Spleen (tissue), 11 donors: ENCODE data around the gene CARD10. TPM values are rescaled to one million over a fixed set of nuclear protein-coding genes. Genes with fewer than 3 reads are reported as not detected.

Experiments
- DNase-seq: peaks from one replicate; pipeline ENCODE4 v3.0.0-alpha.2; 2020
- H3K27ac ChIP-seq, 8 donors: fragments of 200-600 bp; sonication (generic) in 7 of 8; 1 replicate in 4 of 8; 2 replicates in 4 of 8; pipeline versions ENCODE4 v1.5.0 to v1.8.0; 2016 to 2021; ENCODE audit warnings: inconsistent platforms in 4 of 8, mild to moderate bottlenecking in 4 of 8, moderate library complexity in 1 of 8
- H3K27me3 ChIP-seq, 7 donors: fragments of 200-600 bp; sonication (generic) in 6 of 7; replicated peaks in 1 of 7; 1 replicate in 4 of 7; 2 replicates in 3 of 7; pipeline versions ENCODE4 v1.5.0 to v1.8.0; 2016 to 2021; ENCODE audit warnings: inconsistent platforms in 3 of 7, mild to moderate bottlenecking in 1 of 7
- H3K36me3 ChIP-seq, 6 donors: fragments of 200-600 bp; sonication (generic) in 5 of 6; 1 replicate in 4 of 6; 2 replicates in 2 of 6; pipeline versions ENCODE4 v1.5.0 to v1.8.0; 2016 to 2021; ENCODE audit warnings: inconsistent platforms in 2 of 6
- H3K4me1 ChIP-seq, 6 donors: fragments of 200-600 bp; sonication (generic) in 5 of 6; 1 replicate in 3 of 6; 2 replicates in 3 of 6; pipeline versions ENCODE4 v1.5.0 to v1.8.0; 2016 to 2021; ENCODE audit warnings: inconsistent platforms in 3 of 6
- H3K4me3 ChIP-seq, 8 donors: fragments of 200-600 bp; sonication (generic) in 7 of 8; 1 replicate in 4 of 8; 2 replicates in 4 of 8; pipeline versions ENCODE4 v1.5.0 to v1.8.0; 2016 to 2021; ENCODE audit warnings: inconsistent platforms in 4 of 8, mild to moderate bottlenecking in 4 of 8, moderate library complexity in 2 of 8
- H3K9me3 ChIP-seq, 8 donors: fragments of 200-600 bp; sonication (generic) in 7 of 8; 1 replicate in 4 of 8; 2 replicates in 4 of 8; pipeline versions ENCODE4 v1.5.0 to v1.8.0; 2016 to 2021; ENCODE audit warnings: inconsistent platforms in 4 of 8
- POLR2A ChIP-seq, 3 donors: fragments of 450-650 bp; IDR thresholded peaks; one replicate each; pipeline ENCODE4 v1.5.1; 2017; ENCODE audit warnings: antibody characterized with exemption in 3 of 3, mild to moderate bottlenecking in 1 of 3
- POLR2AphosphoS5 ChIP-seq, 3 donors: sonication (generic); formaldehyde crosslinking; IDR thresholded peaks; one replicate each; pipeline ENCODE4 v1.5.1; 2017; ENCODE audit warnings: antibody characterized with exemption in 3 of 3
- WGBS, 5 donors: extraction: QIAGEN DNeasy Blood & Tissue Kit in 3 of 5; methylation state at CpG; one replicate each; pipeline versions ENCODE4 v1.1.5 to v1.1.7; 2013 to 2018; 5-methylcytosine and 5-hydroxymethylcytosine counted together
- intact Hi-C: fragments of 100-400 bp; cut with DNase I; formaldehyde crosslinking; loops from one replicate; pipeline ENCODE4 v1.15.0; 2023; ENCODE audit warnings: low total_unique reads
- polyA plus RNA-seq, 3 donors: library from polyadenylated mRNA; stranded (reverse); fragments of 200-250 nt; gene quantifications; one replicate each; pipeline ENCODE4 v1.2.1, GENCODE V29; 2013
- total RNA-seq, 7 donors: library from RNA; depleted of rRNA in 3 of 7; stranded (reverse); fragments of >200 nt in 3 of 7; fragmentation: NEBNext Ultra II Directional in 4 of 7; extraction: Animal tissue kit (Norgen Biotek cat#: 25700) in 4 of 7; gene quantifications; one replicate each; pipeline versions ENCODE4 v1.1.0 to v1.2.1, GENCODE V29; 2016 to 2021
- TF ChIP-seq, protein P1 (sequence below), 11 experiments: fragments of 200-600 bp in 7 of 11; fragments of 450-650 bp in 4 of 11; sonication (generic) in 4 of 11; IDR thresholded peaks in 8 of 11; conservative IDR thresholded peaks in 3 of 11; 1 replicate in 7 of 11; 2 replicates in 4 of 11; pipeline versions ENCODE4 v1.4.0 to v1.8.0; 2016 to 2021; ENCODE audit warnings: antibody characterized with exemption in 11 of 11, inconsistent platforms in 4 of 11, mild to moderate bottlenecking in 1 of 11
- donor health status: healthy with polysubstance abuse.
- donor health status: DM: no; HTN: no; CAD: no; lungs with moderate emphysema.
- donor health status: DM: no; HTN: no; CAD: no.
- donor health status: Bipolar disorder and iron deficiency.
- donor health status: healthy.
- donor health status: DM: no; HTN: no; CAD: no.
- donor health status: DM: yes; HTN: yes; CAD: no.

CARD10 gene
- total and polyA plus RNA-seq, 10 donors: 2.5 to 12.5 (median 9.5) TPM

DNA sequence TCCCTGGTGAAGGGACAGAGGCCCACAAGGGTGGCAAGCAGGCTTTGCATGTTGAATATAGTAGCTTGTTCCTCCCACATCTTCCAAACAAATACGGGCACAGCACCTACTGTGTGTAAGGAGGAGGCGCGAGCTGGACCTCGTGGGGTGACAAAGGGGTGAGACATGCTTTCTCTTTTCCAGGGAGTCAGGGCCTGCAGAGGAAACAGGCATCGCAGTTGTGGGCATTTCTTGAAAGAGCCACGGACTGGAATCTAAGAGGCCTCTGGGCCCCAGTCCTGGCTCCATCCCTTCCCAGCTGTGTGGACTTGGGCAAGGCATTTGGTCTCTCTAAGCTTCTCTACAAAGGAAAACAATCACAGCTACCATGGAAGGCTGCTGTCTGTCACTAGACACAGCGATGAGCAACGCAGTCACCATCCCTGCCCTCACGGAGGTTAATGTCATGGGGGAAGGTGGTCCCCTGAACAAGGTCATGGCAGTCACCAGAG, 28.1 kb upstream of the CARD10 start:
- no peak for DNase-seq
- WGBS, 5 donors: 75 to 79% (median 76%) methylated on average over 9 of the region's 9 CpGs
- peak overlapping the region; percentile 15 to 90 (median 80) for H3K27ac ChIP-seq
- H3K4me1 ChIP-seq: peaks cover 19 to 70% (median 39%) of the 10 kb centered on the region in 6 donors
- peaks cover 0 to 47% (median 0%) of the 10 kb centered on the region in 7 donors for H3K27me3 ChIP-seq
- no peaks in the 10 kb centered on the region for H3K36me3 ChIP-seq
- TF ChIP-seq POLR2AphosphoS5 (IDR thresholded peaks at IDR 0.05): no peak
- TF ChIP-seq POLR2A (IDR thresholded peaks at IDR 0.05): no peak
- TF ChIP-seq, protein P1, sequence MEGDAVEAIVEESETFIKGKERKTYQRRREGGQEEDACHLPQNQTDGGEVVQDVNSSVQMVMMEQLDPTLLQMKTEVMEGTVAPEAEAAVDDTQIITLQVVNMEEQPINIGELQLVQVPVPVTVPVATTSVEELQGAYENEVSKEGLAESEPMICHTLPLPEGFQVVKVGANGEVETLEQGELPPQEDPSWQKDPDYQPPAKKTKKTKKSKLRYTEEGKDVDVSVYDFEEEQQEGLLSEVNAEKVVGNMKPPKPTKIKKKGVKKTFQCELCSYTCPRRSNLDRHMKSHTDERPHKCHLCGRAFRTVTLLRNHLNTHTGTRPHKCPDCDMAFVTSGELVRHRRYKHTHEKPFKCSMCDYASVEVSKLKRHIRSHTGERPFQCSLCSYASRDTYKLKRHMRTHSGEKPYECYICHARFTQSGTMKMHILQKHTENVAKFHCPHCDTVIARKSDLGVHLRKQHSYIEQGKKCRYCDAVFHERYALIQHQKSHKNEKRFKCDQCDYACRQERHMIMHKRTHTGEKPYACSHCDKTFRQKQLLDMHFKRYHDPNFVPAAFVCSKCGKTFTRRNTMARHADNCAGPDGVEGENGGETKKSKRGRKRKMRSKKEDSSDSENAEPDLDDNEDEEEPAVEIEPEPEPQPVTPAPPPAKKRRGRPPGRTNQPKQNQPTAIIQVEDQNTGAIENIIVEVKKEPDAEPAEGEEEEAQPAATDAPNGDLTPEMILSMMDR (IDR thresholded peaks at IDR 0.05 in 8 of 11, conservative IDR thresholded peaks at IDR 0.05 in 3 of 11): no peak
- no peak overlapping the region for H3K4me3 ChIP-seq
- intact Hi-C loops: no loop called here
- no peaks in the 10 kb centered on the region for H3K9me3 ChIP-seq

DNA sequence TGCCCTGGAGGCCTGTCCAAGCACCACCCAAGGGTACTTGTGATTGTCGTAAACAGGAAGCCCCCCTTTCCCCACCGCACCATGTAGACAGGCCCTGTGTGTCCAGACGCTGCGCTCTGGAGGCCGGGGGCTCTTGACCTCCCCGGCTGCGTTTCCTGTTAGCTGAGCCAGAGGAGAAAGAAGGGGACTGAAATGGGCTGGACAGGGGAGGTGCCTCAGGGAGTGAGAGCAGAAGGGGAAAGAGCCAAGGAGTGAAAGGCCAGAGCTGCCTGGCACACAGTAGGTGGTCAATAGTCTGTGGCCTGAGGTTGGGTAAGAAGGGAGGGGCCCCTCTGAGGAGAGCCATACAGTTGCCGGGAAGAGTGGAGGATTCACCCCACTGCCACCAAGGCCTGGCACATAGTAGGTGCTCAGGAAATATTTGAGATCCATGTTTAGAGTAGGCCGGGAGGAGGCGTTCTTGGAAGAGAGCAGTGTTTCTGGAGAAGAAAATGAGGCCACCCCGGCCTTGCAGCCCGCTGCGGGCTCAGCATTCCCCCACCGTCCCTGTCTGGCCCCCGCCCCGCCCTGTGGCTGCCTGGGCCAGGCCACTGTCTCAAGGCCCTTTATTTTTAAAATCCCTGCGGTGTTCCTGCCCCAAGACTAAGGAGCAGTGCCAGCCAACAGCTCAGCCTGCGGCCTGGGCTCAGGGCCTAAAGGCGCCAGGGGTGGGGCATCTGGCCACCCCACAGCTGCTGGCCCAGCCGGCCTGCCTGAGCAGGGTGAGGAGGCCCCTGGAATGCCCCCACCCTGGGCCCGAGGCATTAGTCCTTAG, 27.4 kb upstream of the CARD10 start:
- TF ChIP-seq, protein P1 (IDR thresholded peaks at IDR 0.05 in 8 of 11, conservative IDR thresholded peaks at IDR 0.05 in 3 of 11): no peak
- TF ChIP-seq POLR2A (IDR thresholded peaks at IDR 0.05): no peak
- peak in 2 of 3 donors; percentile 56 to 80 for TF ChIP-seq POLR2AphosphoS5 (IDR thresholded peaks at IDR 0.05)
- DNase-seq: no peak
- no peaks in the 10 kb centered on the region for H3K9me3 ChIP-seq
- H3K4me3 ChIP-seq: peak overlapping the region in 1 of 8 donors; percentile 21
- peaks cover 19 to 70% (median 41%) of the 10 kb centered on the region in 6 donors for H3K4me1 ChIP-seq
- intact Hi-C loops: no loop called here
- no peaks in the 10 kb centered on the region for H3K36me3 ChIP-seq
- peaks cover 0 to 41% (median 0%) of the 10 kb centered on the region in 7 donors for H3K27me3 ChIP-seq
- WGBS, 5 donors: 53 to 60% (median 59%) methylated on average over 21 of the region's 21 CpGs
- H3K27ac ChIP-seq: peak overlapping the region; percentile 15 to 90 (median 80)

DNA sequence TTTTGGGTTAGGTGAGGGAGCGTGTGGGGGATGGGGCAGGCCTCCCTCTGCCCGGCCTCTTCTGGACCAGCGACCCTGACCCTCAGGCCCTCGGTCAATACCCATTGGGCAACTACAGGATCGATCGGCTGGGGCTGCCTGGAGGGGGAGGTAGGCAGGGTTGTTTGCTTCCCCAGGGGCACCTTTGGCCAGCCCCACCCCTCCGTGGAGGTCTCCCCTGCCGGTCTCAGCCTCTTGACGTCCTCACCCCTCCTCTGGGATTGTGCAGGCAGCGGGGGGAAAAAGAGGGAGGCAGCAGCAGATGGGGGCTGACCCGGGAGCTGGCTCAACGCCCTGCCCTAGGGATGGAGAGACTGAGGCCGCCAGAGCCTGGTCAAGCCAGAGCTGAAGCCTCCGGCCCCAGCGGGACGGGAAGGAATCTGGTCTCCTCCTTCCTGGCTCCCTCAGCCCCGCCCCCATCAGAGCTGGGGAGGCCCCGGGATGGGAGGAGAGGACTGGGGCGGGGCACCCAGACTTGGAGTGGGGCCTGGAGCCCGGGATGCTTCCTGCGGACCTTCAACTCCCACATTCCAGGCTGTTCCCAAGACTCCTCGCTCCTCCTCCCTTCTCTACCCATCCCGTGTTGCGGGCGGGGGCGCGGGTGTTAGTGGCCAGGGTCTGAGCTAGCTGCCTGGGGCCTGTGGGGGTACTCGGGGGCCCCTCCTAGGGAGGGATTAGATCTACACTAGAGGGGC, 26.7 kb upstream of the CARD10 start:
- peak; percentile 84 for DNase-seq
- 11 to 19% (median 16%) methylated on average over 6 to 28 of the region's 28 CpGs for WGBS, 5 donors
- Histone ChIP-seq H3K27me3 (peaks cover 0 to 38% (median 0%) of the 10 kb centered on the region in 7 donors), H3K4me1 (peaks cover 19 to 66% (median 38%) of the 10 kb centered on the region in 6 donors), H3K4me3 (peak overlapping the region in 1 of 8 donors; percentile 21), H3K36me3 (no peaks in the 10 kb centered on the region), H3K27ac (peak overlapping the region; percentile 42 to 90 (median 80)), H3K9me3 (no peaks in the 10 kb centered on the region)
- intact Hi-C loops: no loop called here
- TF ChIP-seq, protein P1 (IDR thresholded peaks at IDR 0.05 in 8 of 11, conservative IDR thresholded peaks at IDR 0.05 in 3 of 11): no peak
- TF ChIP-seq POLR2AphosphoS5 (IDR thresholded peaks at IDR 0.05): peak in 2 of 3 donors; percentile 74 to 76
